RWPE1 (cell line): ENCODE results near the gene NRG3.

Source experiments
- CTCF ChIA-PET: fragments of 350-600 bp; sonication (Branson Sonifier 250); formaldehyde crosslinking; extraction: SDS; loops from one replicate; lab custom pipeline; 2021; lab: Yijun Ruan, JAX
- POLR2A ChIA-PET: fragments of 400-600 bp; formaldehyde crosslinking; extraction: SDS; loops from one replicate; lab custom pipeline; 2020; ENCODE audit warnings: antibody characterized with exemption; ENCODE audit not compliant: low non-redundant PET; lab: Yijun Ruan, JAX
- DNase-seq: peaks from one replicate; pipeline ENCODE4 v3.0.0; 2012; ENCODE audit warnings: low spot score
- H3K27ac ChIP-seq: fragments of 450-650 bp; 2 replicates; pipeline ENCODE4 v1.5.1; 2017
- TF ChIP-seq, protein P1 (sequence below): fragments of 450-650 bp; conservative IDR thresholded peaks from 2 replicates; pipeline ENCODE4 v1.5.1; 2017; ENCODE audit warnings: low read depth, mild to moderate bottlenecking

The NRG3 gene

DNA sequence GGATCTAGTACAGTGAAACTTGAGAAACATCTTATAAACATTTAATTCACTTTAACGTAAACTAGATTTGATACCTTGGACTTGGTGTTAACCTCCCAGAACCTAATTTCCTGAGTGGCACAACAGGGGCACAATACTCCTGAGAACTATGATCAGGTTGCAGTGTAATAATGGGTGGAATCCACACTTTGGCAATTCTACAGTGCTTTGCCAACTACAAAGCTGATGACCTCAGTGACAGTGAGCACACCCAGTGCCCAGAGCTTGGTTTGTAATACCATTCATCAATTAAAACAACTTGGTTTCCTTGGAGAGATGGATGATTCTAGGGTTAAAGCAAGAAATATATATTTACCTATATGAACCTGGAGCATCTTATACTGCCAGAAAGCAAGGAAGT is 379.2 kb downstream of the NRG3 start:
- POLR2A ChIA-PET = no interaction called here
- H3K27ac ChIP-seq = no peak overlapping the region
- TF ChIP-seq, protein P1, sequence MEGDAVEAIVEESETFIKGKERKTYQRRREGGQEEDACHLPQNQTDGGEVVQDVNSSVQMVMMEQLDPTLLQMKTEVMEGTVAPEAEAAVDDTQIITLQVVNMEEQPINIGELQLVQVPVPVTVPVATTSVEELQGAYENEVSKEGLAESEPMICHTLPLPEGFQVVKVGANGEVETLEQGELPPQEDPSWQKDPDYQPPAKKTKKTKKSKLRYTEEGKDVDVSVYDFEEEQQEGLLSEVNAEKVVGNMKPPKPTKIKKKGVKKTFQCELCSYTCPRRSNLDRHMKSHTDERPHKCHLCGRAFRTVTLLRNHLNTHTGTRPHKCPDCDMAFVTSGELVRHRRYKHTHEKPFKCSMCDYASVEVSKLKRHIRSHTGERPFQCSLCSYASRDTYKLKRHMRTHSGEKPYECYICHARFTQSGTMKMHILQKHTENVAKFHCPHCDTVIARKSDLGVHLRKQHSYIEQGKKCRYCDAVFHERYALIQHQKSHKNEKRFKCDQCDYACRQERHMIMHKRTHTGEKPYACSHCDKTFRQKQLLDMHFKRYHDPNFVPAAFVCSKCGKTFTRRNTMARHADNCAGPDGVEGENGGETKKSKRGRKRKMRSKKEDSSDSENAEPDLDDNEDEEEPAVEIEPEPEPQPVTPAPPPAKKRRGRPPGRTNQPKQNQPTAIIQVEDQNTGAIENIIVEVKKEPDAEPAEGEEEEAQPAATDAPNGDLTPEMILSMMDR = no peak
- CTCF ChIA-PET = no interaction called here
- DNase-seq = no peak

DNA sequence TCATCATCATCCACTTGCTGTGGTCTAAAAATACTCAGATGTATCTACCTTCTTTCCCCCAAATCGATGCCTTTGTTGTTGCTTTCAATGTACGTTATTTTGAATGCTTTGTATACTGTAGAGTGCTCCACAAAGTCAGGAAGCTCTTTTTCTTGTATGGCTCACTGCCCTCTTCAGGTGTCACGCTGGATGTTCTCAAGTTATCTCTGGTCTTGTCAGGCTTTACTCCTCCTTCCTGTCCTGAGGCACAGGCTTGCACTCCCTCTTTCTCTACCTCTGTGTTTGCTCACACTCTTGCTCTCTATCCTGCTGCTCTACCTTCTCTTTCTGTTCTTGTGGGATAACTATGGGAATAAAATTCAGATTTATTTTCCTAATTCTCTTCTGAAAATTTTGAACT is 381.3 kb downstream of the NRG3 start:
- CTCF ChIA-PET = no interaction called here
- POLR2A ChIA-PET = no interaction called here
- H3K27ac ChIP-seq = no peak overlapping the region
- TF ChIP-seq, protein P1 = no peak
- no peak for DNase-seq

DNA sequence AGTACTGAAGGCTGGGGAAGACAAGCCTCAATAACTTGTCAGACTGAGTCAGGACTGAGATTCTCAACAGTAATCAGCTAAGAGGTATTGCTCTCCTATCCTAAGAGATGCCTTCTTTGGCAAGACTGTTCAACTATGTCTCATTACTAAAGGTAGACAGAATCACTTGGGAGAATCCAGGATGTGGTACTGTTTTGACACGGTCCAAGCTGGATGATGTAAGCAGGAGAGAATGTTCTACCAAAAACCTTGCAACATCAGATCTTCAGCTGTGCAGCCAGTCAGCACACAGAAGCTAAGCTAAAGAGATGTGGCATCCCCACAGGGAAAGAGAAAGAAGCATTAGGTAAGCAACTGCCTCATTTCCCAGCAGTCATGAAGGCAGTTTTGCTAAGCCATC is 391.4 kb downstream of the NRG3 start:
- POLR2A ChIA-PET = no interaction called here
- TF ChIP-seq, protein P1 = no peak
- CTCF ChIA-PET = no interaction called here
- no peak for DNase-seq
- no peak overlapping the region for H3K27ac ChIP-seq

DNA sequence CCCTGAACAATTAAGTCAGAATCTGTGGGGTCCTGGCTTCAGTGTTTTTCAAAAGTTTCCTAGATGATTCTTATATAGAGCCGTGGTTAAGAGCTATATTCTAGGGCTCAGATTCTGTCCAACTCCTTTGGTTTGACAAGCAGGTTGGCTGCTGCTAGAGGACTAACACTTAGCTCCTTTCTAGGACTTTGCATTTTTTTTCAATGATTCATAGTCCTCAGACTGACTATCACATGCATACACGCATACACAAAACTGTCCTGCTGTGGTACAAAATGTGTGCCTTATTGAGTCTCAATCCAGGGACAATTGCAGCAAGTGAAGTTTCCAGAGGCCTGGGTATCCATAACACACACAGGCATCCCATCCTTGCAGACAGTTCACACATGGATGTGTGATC is 392.0 kb downstream of the NRG3 start:
- no peak for DNase-seq
- CTCF ChIA-PET = no interaction called here
- H3K27ac ChIP-seq = no peak overlapping the region
- POLR2A ChIA-PET = no interaction called here
- TF ChIP-seq, protein P1 = no peak

DNA sequence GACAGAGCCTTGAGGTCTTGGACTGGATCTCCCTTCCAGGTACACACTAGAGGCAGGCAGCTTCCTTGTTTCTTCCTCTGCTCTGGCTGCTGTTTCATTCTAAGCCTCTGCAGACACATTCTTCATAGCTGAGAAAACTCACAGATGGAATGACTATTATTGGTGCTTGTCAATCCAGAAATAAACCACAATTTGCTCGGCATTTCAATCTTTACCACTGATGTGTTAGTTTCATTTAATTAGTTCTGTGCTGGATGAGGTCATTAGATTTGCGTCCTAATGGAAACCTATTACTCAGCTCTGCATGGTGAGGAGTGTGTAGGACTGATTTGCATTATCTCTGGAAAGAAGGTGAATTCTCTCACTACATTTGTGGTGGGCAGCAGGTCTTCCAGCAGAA is 392.5 kb downstream of the NRG3 start:
- no peak for DNase-seq
- TF ChIP-seq, protein P1 = no peak
- ChIA-PET POLR2A (no interaction called here), CTCF (no interaction called here)
- no peak overlapping the region for H3K27ac ChIP-seq

DNA sequence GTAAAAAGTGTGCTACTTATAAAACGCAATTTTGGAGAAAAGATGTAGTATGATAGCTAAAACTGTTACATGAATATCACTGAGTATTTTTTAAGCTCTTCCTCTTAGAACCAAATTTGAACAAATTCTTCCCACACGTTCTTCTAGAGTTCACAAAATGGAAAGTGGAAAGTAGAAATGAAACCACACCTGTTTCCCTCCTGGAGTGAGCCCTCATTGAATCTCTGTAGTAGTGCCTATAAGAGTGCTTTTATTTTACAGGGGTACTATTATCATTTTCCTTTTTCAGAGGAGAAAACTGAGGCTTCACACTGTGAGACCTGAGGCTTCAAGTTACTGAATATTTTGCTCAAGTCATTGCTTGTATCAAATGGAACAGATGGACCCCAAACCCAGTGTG is 393.0 kb downstream of the NRG3 start:
- POLR2A ChIA-PET = no interaction called here
- DNase-seq = no peak
- CTCF ChIA-PET = interaction anchor here (0.7 kb wide), 1 partner anchor 108 kb away, joined by 3 read pairs; no protein-coding TSS in a partner anchor
- H3K27ac ChIP-seq = no peak overlapping the region
- TF ChIP-seq, protein P1 = no peak

DNA sequence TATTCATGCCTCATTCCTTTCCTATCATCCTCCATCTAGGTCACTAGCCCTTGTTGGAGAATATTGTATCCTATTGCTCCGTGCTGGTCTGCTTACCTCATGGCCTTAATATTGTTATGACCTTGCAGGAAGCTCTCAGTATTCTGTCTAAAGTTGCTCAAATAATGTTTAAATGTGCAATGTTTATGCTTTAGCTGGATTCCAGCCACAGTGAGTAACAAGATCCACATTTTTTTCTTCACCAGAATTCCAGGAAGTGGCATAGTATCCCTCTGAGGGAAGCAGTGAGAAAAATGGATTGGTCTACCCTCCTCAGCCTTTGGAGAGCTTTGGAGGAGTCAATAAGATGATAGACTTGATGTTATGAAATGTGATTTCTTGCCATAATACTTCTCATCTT is 402.6 kb downstream of the NRG3 start:
- TF ChIP-seq, protein P1 = no peak
- no peak overlapping the region for H3K27ac ChIP-seq
- POLR2A ChIA-PET = no interaction called here
- no peak for DNase-seq
- CTCF ChIA-PET = no interaction called here
